PC-9 (cell line): ENCODE results near the gene PRDM10.

ENCODE experiments used
- CTCF ChIP-seq: fragments of 200-600 bp; sonication (generic); conservative IDR thresholded peaks from 2 replicates; pipeline ENCODE4 v1.6.1; 2017; ENCODE audit warnings: mixed run types, antibody characterized with exemption, mild to moderate bottlenecking, moderate library complexity
- EZH2 ChIP-seq: fragments of 200-600 bp; sonication (generic); IDR thresholded peaks from 2 replicates; pipeline ENCODE4 v1.8.0; 2017; ENCODE audit warnings: antibody characterized with exemption, low read depth

GRCh38 chr11:130031945-130032344 lies 29.3 kb upstream of the PRDM10 start:
- TF ChIP-seq CTCF (no peak), EZH2 (no peak)
